HEK293 (cell line): ENCODE measurements around the gene MTHFD1.

Experiments used
- CTCF ChIA-PET: fragments of 350-600 bp; formaldehyde crosslinking; extraction: SDS; loops from one replicate; lab custom pipeline; 2021; ENCODE audit warnings: antibody characterized with exemption; lab: Yijun Ruan, JAX
- POLR2A ChIA-PET: fragments of 300-600 bp; formaldehyde crosslinking; extraction: SDS; loops from one replicate; lab custom pipeline; 2020; ENCODE audit warnings: antibody characterized with exemption, inconsistent platforms; lab: Yijun Ruan, JAX
- H3K27ac ChIP-seq: fragments of 200-500 bp; sonication (Bioruptor generic); 2 replicates; pipeline ENCODE4 v1.5.1; 2014; ENCODE audit warnings: low read depth, low read length, control low read depth, inconsistent platforms; ENCODE audit errors: extremely low read depth
- H3K36me3 ChIP-seq, 2 experiments: fragments of 200-500 bp in 1 of 2; sonication (Bioruptor generic) in 1 of 2; 1 replicate in 1 of 2; 2 replicates in 1 of 2; pipeline ENCODE4 v1.5.1; 2014 to 2017; ENCODE audit warnings: inconsistent platforms in 2 of 2, low read length in 2 of 2; ENCODE audit not compliant: control insufficient read depth in 2 of 2, insufficient read depth in 1 of 2
- H3K4me1 ChIP-seq: fragments of 200-500 bp; sonication (Bioruptor generic); 2 replicates; pipeline ENCODE4 v1.5.1; 2014; ENCODE audit warnings: mild to moderate bottlenecking, low read length, inconsistent platforms; ENCODE audit not compliant: control insufficient read depth, insufficient read depth
- H3K4me3 ChIP-seq: 2 replicates; pipeline ENCODE4 v1.5.1; 2011; ENCODE audit warnings: low read depth, mild to moderate bottlenecking, control low read depth, low read length, moderate library complexity
- H3K9me3 ChIP-seq: fragments of 200-500 bp; sonication (Bioruptor generic); 2 replicates; pipeline ENCODE4 v1.5.1; 2014; ENCODE audit warnings: low read depth, low read length, inconsistent platforms; ENCODE audit not compliant: control insufficient read depth, insufficient read depth
- BCL6B ChIP-seq: fragments of 450-650 bp; formaldehyde crosslinking; IDR thresholded peaks from 2 replicates; pipeline ENCODE4 v1.5.1; 2017; ENCODE audit warnings: missing biosample characterization, missing genetic modification characterization
- GLI2 ChIP-seq: fragments of 450-650 bp; formaldehyde crosslinking; IDR thresholded peaks from 2 replicates; pipeline ENCODE4; 2017; ENCODE audit warnings: missing biosample characterization, missing genetic modification characterization, low read depth, borderline replicate concordance
- GLIS2 ChIP-seq: fragments of 450-650 bp; formaldehyde crosslinking; IDR thresholded peaks from 2 replicates; pipeline ENCODE4 v1.5.1; 2016; ENCODE audit warnings: missing biosample characterization, missing genetic modification characterization
- HIC1 ChIP-seq: fragments of 450-650 bp; formaldehyde crosslinking; IDR thresholded peaks from 2 replicates; pipeline ENCODE4 v1.5.1; 2016; ENCODE audit warnings: missing biosample characterization, missing genetic modification characterization
- HOXA7 ChIP-seq: sonication (generic); formaldehyde crosslinking; IDR thresholded peaks from 2 replicates; pipeline ENCODE4 v1.8.1; 2022; ENCODE audit warnings: missing genetic modification reagents, borderline replicate concordance
- KLF16 ChIP-seq: fragments of 450-650 bp; formaldehyde crosslinking; IDR thresholded peaks from 2 replicates; pipeline ENCODE4 v1.5.1; 2017; ENCODE audit warnings: missing biosample characterization, missing genetic modification characterization
- KLF7 ChIP-seq: fragments of 450-650 bp; formaldehyde crosslinking; IDR thresholded peaks from 2 replicates; pipeline ENCODE4 v1.5.1; 2016; ENCODE audit warnings: missing biosample characterization, missing genetic modification characterization, borderline replicate concordance
- OVOL3 ChIP-seq: fragments of 450-650 bp; formaldehyde crosslinking; IDR thresholded peaks from 2 replicates; pipeline ENCODE4 v1.5.1; 2016; ENCODE audit warnings: missing biosample characterization, missing genetic modification characterization
- ZBTB49 ChIP-seq: fragments of 450-650 bp; formaldehyde crosslinking; IDR thresholded peaks from 2 replicates; pipeline ENCODE4 v1.5.1; 2016; ENCODE audit warnings: missing biosample characterization, missing genetic modification characterization, low read depth
- ZFP69B ChIP-seq: fragments of 450-650 bp; formaldehyde crosslinking; IDR thresholded peaks from 2 replicates; pipeline ENCODE4 v1.5.1; 2016; ENCODE audit warnings: missing biosample characterization, missing genetic modification characterization
- ZNF140 ChIP-seq: fragments of 450-650 bp; formaldehyde crosslinking; IDR thresholded peaks from 2 replicates; pipeline ENCODE4 v1.5.1; 2016; ENCODE audit warnings: missing biosample characterization, missing genetic modification characterization
- ZNF155 ChIP-seq: fragments of 450-650 bp; formaldehyde crosslinking; IDR thresholded peaks from 2 replicates; pipeline ENCODE4 v1.5.1; 2016; ENCODE audit warnings: missing biosample characterization, missing genetic modification characterization
- ZNF16 ChIP-seq: fragments of 450-650 bp; formaldehyde crosslinking; IDR thresholded peaks from 2 replicates; pipeline ENCODE4 v1.5.1; 2016; ENCODE audit warnings: low read depth, missing biosample characterization, missing genetic modification characterization
- ZNF175 ChIP-seq: fragments of 450-650 bp; formaldehyde crosslinking; IDR thresholded peaks from 2 replicates; pipeline ENCODE4 v1.5.1; 2016; ENCODE audit warnings: missing biosample characterization, missing genetic modification characterization
- ZNF26 ChIP-seq: fragments of 450-650 bp; formaldehyde crosslinking; IDR thresholded peaks from 2 replicates; pipeline ENCODE4 v1.5.1; 2016; ENCODE audit warnings: missing biosample characterization, missing genetic modification characterization
- ZNF280D ChIP-seq: fragments of 450-650 bp; formaldehyde crosslinking; IDR thresholded peaks from 2 replicates; pipeline ENCODE4 v1.5.1; 2016; ENCODE audit warnings: missing biosample characterization, missing genetic modification characterization
- ZNF324 ChIP-seq: fragments of 450-650 bp; formaldehyde crosslinking; IDR thresholded peaks from 2 replicates; pipeline ENCODE4 v1.5.1; 2016; ENCODE audit warnings: missing biosample characterization, missing genetic modification characterization
- ZNF341 ChIP-seq: fragments of 450-650 bp; formaldehyde crosslinking; IDR thresholded peaks from 2 replicates; pipeline ENCODE4; 2016; ENCODE audit warnings: low read depth, missing biosample characterization, missing genetic modification characterization
- ZNF529 ChIP-seq: fragments of 450-650 bp; formaldehyde crosslinking; IDR thresholded peaks from 2 replicates; pipeline ENCODE4 v1.5.1; 2017; ENCODE audit warnings: missing genetic modification characterization, missing biosample characterization; ENCODE audit not compliant: insufficient replicate concordance
- ZNF544 ChIP-seq: fragments of 450-650 bp; formaldehyde crosslinking; IDR thresholded peaks from 2 replicates; pipeline ENCODE4 v1.5.0; 2017; ENCODE audit warnings: missing biosample characterization, missing genetic modification characterization
- ZNF561 ChIP-seq: fragments of 450-650 bp; IDR thresholded peaks from 2 replicates; pipeline ENCODE4 v1.5.1; 2018; ENCODE audit warnings: missing biosample characterization, missing genetic modification characterization, borderline replicate concordance
- ZNF596 ChIP-seq: fragments of 450-650 bp; IDR thresholded peaks from 2 replicates; pipeline ENCODE4 v1.5.0; 2018; ENCODE audit warnings: missing biosample characterization, mild to moderate bottlenecking, missing genetic modification characterization, moderate library complexity
- ZNF610 ChIP-seq: fragments of 450-650 bp; formaldehyde crosslinking; IDR thresholded peaks from 2 replicates; pipeline ENCODE4 v1.5.1; 2016; ENCODE audit warnings: missing biosample characterization, missing genetic modification characterization, borderline replicate concordance
- ZNF776 ChIP-seq: fragments of 450-650 bp; formaldehyde crosslinking; IDR thresholded peaks from 2 replicates; pipeline ENCODE4 v1.5.0; 2017; ENCODE audit warnings: missing biosample characterization, missing genetic modification characterization, borderline replicate concordance

Gene MTHFD1

GRCh38 chr14:64465191-64465822, 77.2 kb downstream of the MTHFD1 start, which contains the start of gene AKAP5:
TSS of gene AKAP5 (plus strand) at chr14:64465499. CDS start at chr14:64468395, 2,896 bp downstream.
- Histone ChIP-seq H3K27ac (peak within 1 kb of the TSS; percentile 3; the same call in 1 of the 2 replicates), H3K9me3 (no peaks in the 10 kb centered on the region), H3K4me3 (peak within 1 kb of the TSS; percentile 56), H3K4me1 (peaks cover 10% of the 10 kb centered on the region; the same call in 1 of the 2 replicates), H3K36me3 (peaks cover 8 to 26% of the 10 kb centered on the region in 2 experiments; a peak in 2 of 3 replicates)
- ChIA-PET POLR2A (interaction anchor here (1.1 kb wide), 2 partner anchors 39 to 75 kb away, joined by 3 to 4 read pairs; partner anchors contain the start of gene HSPA2), CTCF (interaction anchor here (1.0 to 2.9 kb wide), 4 partner anchors 19 to 45 kb away, joined by 3 to 14 read pairs (median 8); no protein-coding TSS in a partner anchor)
- TF ChIP-seq ZFP69B (tag by site-specific recombination) = peak; percentile 77; the same call in 1 of the 2 replicates
- TF ChIP-seq KLF16 (tag by site-specific recombination) = no peak
- TF ChIP-seq ZNF16 = no peak
- TF ChIP-seq ZNF341 (tag by site-specific recombination) = no peak
- no peak for TF ChIP-seq HIC1
- TF ChIP-seq ZNF26 = no peak
- TF ChIP-seq ZNF544 (tag by site-specific recombination) = no peak
- TF ChIP-seq OVOL3 (tag by site-specific recombination) = no peak
- TF ChIP-seq ZBTB49 (tag by site-specific recombination) = no peak
- TF ChIP-seq BCL6B = no peak
- TF ChIP-seq ZNF610 (tag by site-specific recombination) = no peak
- no peak for TF ChIP-seq ZNF596 (tag by site-specific recombination)
- no peak for TF ChIP-seq ZNF529
- TF ChIP-seq ZNF280D (tag by site-specific recombination) = no peak
- TF ChIP-seq GLI2 = no peak
- no peak for TF ChIP-seq ZNF561 (tag by site-specific recombination)
- no peak for TF ChIP-seq HOXA7 (CRISPR knock-in tag)
- no peak for TF ChIP-seq ZNF175 (tag by site-specific recombination)
- TF ChIP-seq KLF7 (tag by site-specific recombination) = no peak
- no peak for TF ChIP-seq ZNF776 (tag by site-specific recombination)
- no peak for TF ChIP-seq ZNF324 (tag by site-specific recombination)
- no peak for TF ChIP-seq ZNF140 (tag by site-specific recombination)
- no peak for TF ChIP-seq ZNF155 (tag by site-specific recombination)
- TF ChIP-seq GLIS2 (tag by site-specific recombination) = peak; percentile 57
